H1 (cell line): ENCODE results near the gene POLE4. TPM values are rescaled to one million over a fixed set of nuclear protein-coding genes. Genes with fewer than 3 reads are reported as not detected.

Source experiments
- GABPA ChIP-seq: IDR thresholded peaks from 2 replicates; pipeline ENCODE4 v1.6.1; 2011; ENCODE audit warnings: mild to moderate bottlenecking, low read length, moderate library complexity, borderline replicate concordance; ENCODE audit not compliant: insufficient read depth
- KDM1A ChIP-seq: fragments of 200-600, 300-600 bp; sonication (generic); IDR thresholded peaks from 2 replicates; pipeline ENCODE4 v1.7.1; 2016; ENCODE audit warnings: mild to moderate bottlenecking, low read length, borderline replicate concordance
- NRF1 ChIP-seq: IDR thresholded peaks from 2 replicates; pipeline ENCODE4 v1.6.1; 2011; ENCODE audit warnings: mild to moderate bottlenecking, low read depth, low read length, improper control_type of control experiment
- RFX5 ChIP-seq: IDR thresholded peaks from 2 replicates; pipeline ENCODE4 v1.6.1; 2011; ENCODE audit warnings: low read depth, low read length, improper control_type of control experiment, borderline replicate concordance
- TCF12 ChIP-seq: IDR thresholded peaks from 2 replicates; pipeline ENCODE4 v1.6.1; 2011; ENCODE audit warnings: low read depth, mild to moderate bottlenecking, low read length
- polyA plus RNA-seq, 7 experiments: library from polyadenylated mRNA; depleted of rRNA in 3 of 7; stranded (reverse) in 5 of 7; unstranded in 2 of 7; fragments of >200 nt in 5 of 7; fragments of 200-250 nt in 2 of 7; gene quantifications; 1 replicate in 5 of 7; 2 replicates in 1 of 7; 4 replicates in 1 of 7; pipeline versions ENCODE4 v1.2.1 to v1.2.3, GENCODE V29; 2011 to 2013; ENCODE audit warnings: missing spikeins in 2 of 7, mixed read lengths in 2 of 7
- total RNA-seq: library from RNA; stranded (reverse); fragmentation: NEBNext Ultra II Directional; extraction: Animal tissue kit (Norgen Biotek cat#: 25700); gene quantifications from 2 replicates; pipeline ENCODE4 v1.2.1, GENCODE V29; 2021

The POLE4 gene
- total and polyA plus RNA-seq, 2 of the 8 experiments (the other 6 are each of a cell fraction or from before 2014, with no cell fraction given) = 16.7 to 44.7 TPM

DNA sequence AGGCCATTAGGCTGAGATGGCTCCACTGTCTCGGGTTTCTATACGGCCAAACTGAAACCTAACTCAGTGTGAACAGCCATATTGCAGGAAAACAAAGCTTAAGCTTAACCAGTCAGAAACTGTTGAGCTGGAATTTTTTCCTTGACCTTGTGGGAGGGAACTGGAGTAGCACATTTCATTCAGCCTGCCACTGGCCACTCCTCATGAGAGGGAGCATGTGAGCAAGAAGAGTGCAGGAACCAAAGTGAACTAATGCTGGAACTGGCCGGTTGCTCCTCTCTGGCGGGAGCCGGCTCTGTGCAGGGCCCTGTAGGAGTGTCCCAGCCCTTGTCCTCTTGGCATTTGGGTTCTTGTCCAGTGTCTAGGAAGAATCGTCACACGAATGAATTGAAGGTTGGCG lies 5.9 kb upstream of the POLE4 start (continued):
- no peak for TF ChIP-seq KDM1A
- TF ChIP-seq TCF12 = no peak
- no peak for TF ChIP-seq RFX5
- TF ChIP-seq NRF1 = no peak
- TF ChIP-seq GABPA = no peak
- TF ChIP-seq, all 59 proteins: peak for 0
